ENCODE results near the gene CST7.

CST7 gene

GRCh38 chr20:24951536-24952083 lies 2.5 kb downstream of the CST7 start:
- no peak for DNase-seq

DNA sequence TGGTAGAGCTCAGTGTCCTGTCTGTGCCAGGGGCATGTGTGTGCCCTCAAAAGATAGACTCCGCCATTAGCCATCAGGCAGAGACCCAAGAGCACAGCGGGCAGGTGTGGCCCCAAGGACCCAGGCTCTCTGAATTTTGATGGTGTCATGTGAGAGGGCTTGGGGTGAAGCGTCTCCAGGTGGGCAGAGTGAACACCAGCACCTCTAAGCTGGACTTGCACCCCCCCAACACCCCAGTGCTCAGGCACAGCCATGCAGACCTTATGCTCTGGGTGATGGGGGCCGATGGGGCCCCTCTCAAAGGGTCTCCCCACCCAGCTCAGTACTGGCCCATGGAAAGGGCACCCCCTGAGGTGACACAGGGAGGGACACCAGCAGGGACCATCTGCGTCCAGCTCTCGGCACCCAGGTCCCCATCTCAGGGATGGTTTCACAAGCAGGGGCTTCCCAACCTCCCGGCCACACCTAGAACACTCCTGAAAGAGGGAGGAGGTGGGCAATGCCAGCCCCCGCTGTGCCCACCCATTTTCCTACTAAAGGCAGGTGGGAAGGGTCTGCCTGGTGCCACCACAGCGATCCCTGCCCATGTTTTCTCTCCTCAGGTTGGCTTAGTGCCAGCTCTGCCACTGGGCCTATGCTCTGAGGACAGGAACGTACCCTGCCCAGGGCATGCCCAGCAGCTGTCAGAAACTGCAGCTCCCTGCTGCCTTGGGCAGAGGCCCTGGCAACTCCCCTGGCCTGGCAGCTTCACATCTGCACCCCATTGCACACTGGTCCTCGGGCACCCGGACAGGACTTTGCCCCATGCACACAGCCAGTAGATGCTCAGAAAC lies 3.5 kb downstream of the CST7 start:
- DNase-seq: no peak

GRCh38 chr20:24953209-24953575 lies 4.1 kb downstream of the CST7 start:
- no peak for DNase-seq

- no peak for DNase-seq
Observed at GRCh38 chr20:24953621-24954133, 4.6 kb downstream of the CST7 start.

GRCh38 chr20:24954151-24954550 lies 5.1 kb downstream of the CST7 start:
- DNase-seq: no peak

DNA sequence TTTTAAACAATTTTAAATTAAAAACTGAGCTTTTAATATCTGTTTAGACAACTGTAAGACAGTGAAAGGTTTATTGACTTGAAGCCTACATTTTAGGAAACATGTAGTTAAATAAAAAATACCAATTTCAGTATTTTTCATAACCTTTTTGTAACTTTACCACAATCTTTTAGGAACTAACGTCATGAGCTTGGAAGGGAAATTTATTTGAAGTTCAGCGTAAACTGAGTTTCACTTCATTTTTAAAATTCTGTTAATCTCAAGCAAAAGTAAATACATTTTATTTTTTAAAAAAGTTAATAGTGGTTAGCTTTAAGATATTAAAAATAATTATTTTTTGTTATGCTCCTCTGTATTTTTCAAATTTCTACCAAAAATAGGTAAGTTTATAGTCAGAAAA lies 5.5 kb downstream of the CST7 start:
- DNase-seq: no peak

DNA sequence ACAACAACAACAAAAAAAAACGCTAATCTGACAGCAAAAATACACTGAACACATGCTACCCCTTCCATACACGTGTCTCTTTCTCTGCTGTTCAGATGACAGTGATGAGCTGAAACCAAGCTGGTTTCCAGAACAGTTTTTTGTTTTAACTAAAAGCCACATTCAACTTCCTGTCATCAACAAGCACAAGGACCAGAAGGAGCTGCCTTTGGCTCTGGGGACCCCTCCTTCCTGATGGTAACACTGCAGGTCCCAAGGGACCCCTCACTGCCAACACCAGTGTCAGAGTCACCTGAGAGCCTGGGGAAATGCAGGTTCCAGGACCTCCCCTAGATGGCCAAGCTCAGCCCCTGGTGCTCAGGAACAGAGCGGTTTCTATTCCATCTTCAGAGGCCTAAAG lies 6.0 kb downstream of the CST7 start:
- DNase-seq: no peak

DNA sequence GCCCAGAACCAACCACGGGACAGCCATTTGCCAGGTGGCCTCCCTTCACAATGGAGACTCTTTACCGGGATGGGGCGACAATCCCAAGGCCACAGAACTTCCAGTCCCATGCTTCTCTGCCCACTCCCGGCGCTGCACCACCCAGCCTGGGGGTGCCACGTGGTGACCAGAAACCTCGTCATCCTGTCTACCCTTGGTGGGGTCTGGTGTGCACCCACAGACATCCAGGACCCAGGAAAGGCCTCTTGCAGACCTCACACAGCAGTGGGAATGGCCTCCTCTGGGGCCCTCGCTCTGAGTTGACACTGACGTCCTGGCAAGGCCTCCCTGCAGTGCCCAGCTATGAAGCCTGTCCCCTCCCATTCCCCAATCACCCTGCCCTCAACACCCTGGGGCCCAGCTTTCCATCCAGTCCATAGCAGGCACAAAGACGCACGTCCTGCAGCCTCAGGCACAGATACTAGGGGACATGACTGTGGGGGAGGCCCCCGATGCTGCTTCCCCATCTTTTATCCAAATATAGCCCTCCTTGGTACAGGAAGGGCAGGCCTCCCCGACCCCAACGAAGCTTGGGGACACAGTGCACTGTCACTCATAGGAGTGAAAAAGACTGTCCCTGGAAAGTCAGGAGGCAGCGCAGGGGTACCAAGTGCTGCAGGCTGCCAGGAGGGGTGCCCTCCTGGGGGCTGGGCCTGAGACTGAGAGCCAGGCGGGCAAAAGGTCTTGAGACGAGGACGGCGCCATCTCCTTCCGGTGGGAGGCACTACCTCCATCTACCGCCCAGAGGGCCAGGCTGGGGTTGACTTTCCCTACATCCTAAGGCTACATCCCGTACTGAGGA lies 7.2 kb downstream of the CST7 start:
- no peak for DNase-seq

DNA sequence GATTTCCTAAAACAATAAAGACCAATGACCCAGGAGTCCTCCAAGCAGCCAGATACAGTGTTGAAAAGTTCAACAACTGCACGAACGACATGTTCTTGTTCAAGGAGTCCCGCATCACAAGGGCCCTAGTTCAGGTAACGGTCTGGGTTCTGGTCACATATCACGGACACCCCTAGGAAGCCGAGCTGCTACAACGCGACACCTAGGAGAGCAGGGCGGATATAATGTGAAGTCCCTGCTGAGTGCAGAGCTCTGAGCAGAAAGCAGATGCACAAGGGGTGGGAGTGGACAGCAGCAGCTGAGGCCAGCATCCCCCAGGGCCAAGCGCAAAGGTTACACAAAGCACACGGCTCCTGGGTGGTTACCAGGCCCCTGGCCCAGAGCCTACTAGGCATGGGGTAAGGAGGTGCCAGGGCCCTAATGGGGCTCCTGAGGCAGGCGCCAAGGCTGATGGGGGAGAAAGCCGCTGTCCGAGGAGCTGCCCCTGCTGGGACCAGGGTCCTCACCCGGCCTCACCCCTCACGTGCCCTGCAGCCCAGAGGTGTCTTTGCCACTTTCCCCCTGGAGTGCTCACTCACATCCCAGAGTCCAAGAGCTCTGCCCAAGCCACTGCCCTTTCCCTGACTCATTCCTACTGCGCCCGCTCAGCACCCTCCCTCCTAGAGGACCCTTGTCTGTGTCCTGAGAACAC lies 8.4 kb downstream of the CST7 start:
- DNase-seq: no peak

GRCh38 chr20:24958506-24959385 lies 9.7 kb downstream of the CST7 start:
- DNase-seq: no peak

DNA sequence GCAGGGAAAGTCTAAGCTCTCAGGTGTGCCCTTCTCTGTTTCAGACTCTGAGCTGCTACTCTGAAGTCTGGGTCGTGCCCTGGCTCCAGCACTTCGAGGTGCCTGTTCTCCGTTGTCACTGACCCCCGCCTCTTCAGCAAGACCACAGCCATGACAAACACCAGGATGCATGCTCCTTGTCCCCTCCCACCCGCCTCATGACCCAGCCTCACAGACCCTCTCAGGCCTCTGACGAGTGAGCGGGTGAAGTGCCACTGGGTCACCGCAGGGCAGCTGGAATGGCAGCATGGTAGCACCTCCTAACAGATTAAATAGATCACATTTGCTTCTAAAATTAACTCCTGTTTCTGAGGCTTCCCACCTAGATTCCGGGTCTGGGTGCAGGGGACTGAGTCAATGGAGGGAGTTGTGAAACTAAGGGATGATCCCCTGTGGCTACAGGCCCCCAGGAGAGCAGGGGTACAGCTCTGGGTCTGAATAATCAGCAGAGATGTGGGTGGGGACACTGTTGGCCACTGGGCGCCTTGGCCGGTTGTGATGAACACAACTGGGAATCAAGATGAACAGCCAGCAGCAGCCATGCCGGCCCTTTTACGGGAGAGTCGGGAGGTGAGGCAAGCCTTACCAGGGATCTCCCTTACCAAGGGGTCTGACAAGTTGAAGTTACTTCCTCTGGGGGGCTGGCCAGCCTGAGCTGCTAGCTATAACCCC lies 10.7 kb downstream of the CST7 start:
- no peak for DNase-seq

DNA sequence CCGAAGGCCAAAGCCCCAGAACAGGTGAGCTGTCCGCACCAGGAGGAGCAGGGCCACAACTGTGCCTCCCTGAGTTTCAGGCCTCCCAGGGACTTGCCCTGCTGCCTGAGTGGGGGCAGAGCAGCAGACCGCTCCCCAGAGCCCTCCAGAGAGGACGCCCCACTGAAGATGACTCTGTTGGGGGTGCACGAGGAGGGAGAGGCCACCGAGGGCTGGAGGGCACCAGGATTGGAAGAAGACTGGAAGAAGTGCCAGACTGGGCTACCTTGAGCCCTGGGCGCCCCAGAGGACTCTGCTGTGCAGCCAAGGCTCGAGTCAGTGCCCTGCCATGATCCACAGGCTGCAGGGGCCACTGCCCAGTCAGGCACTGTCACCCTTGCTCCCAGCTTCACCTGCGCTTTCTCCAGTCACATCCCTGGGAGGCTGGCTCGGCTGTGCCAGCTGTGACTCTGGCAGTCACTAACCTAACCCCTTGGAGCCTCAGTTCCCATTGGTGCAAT lies 11.3 kb downstream of the CST7 start:
- no peak for DNase-seq

- no peak for DNase-seq
Observed at GRCh38 chr20:24960861-24961260, 11.8 kb downstream of the CST7 start.

GRCh38 chr20:24961384-24962181 lies 12.5 kb downstream of the CST7 start:
- no peak for DNase-seq

DNA sequence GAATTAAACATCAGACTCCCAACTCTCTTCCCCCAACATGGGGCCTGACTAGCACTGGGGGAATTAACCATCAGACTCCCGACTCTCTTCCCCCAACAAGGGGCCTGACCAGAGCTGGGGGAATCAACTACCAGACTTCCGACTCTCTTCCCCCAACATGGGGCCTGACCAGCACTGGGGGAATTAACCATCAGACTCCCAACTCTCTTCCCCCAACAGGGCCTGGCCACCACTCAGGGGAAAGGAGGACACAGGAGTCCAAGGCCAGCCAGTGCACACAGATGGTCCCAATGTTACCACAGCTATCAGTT lies 13.1 kb downstream of the CST7 start:
- DNase-seq: no peak

- DNase-seq: no peak
Observed at GRCh38 chr20:24962510-24962909, 13.4 kb downstream of the CST7 start.

- DNase-seq: no peak
Observed at GRCh38 chr20:24963672-24964505, 14.8 kb downstream of the CST7 start.

DNA sequence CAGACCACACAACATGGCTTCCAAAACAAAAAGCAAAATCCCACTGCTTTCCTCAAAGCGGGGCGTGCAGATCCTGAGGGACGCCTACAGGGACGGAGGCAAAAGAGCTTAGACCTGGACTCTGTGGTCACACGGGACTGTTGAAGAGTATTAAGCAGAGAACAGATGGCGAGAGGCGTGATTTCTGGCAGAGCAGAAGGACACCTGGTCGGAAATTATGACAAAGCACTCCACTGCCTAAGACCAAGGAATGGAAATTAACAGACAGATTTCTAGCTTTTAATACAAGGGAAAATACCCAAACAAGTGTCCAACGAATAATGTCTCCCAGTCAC lies 15.4 kb downstream of the CST7 start:
- DNase-seq: no peak

DNA sequence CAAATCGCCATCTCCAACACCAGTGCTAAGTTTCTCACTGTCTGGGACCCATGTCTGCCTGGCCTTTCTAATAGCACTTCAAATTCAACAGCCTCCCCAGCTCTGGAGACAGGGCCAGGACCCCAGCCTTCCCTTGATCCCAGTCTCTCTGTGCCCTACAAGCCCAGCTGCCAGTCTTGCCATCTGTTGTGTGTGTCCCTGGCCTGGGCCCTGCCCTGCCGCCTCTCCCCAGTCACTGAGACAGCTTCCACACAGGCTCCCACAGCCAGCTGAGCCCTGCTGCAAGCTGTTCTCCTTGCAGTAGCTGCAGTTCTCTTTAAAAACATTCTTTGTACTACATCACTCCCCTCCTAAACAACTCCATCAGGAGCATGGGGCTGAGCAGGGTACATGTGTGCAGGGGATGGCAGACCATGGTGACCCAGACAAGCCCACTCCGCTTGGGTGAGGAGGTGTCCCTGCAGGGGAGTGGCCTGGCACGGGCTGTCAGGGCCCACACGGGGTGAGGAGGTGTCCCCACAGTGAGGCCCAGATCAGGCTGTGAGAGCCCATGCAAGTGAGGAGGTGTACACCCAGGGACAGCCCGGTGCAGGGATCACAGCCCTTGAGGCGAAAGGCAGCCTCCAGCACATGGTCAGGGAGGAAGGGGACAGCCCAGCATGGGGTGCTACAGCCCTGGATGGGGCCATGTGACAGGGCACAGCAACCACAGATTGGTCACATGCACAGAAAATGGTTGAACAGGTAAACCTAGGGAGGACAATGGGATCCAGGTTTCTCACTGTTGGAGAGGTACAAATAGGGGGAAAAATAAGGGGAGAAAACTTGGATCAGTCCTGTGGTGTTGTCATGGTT lies 16.2 kb downstream of the CST7 start:
- DNase-seq: no peak

Data from activated CD4-positive, alpha-beta T cell treated with anti-CD3 and anti-CD28 coated beads for 48 hours (primary cell).